Measurements from ENCODE around the gene PRSS57.
A peak's percentile ranks its signal among the peaks of the same experiment; 100 is the strongest.
"Not testable (repeated sequence)": the region's sequence is repeated elsewhere in the genome, so short reads cannot be mapped to it uniquely, and the experiment has no call there.

PRSS57 gene

DNA sequence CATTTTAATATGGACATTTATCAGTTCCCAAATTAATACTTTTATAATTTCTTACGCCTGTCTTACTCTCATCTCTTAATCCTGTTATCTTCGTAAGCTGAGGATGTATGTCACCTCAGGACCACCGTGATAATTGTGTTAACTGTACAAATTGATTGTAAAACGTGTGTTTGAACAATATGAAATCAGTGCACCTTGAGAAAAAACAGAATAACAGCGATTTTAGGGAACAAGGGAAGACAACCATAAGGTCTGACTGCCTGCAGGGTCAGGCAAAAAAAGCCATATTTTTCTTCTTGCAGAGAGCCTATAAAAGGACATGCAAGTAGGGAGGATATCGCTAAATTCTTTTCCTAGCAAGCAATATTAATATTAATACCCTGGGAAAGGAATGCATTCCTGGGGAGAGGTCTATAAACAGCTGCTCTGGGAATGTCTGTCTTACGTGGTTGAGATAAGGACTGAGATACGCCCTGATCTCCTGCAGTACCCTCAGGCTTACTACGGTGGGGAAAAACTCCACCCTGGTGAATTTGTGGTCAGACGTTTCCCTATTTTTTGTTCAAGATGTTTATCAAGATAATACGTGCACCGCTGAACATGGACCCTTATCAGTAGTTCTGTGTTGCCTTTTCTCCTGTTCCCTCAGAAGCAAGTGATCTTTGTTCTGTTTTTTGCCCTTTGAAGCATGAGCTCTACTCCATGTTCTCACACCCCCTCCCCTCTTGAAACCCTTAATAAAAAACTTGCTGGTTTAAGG is 26.4 kb downstream of the PRSS57 start:
- H3K27me3 ChIP-seq (ENCODE audit: insufficient read depth, poor library complexity, severe bottlenecking); H3K27ac ChIP-seq (replicated peaks); H3K4me3 ChIP-seq (replicated peaks; ENCODE audit: insufficient read depth, low read length): not testable (repeated sequence)
- DNase-seq (ENCODE audit: low read depth in 1 of 2, low spot score in 1 of 2), result peak in 1 of 2 experiments; percentile 54

DNA sequence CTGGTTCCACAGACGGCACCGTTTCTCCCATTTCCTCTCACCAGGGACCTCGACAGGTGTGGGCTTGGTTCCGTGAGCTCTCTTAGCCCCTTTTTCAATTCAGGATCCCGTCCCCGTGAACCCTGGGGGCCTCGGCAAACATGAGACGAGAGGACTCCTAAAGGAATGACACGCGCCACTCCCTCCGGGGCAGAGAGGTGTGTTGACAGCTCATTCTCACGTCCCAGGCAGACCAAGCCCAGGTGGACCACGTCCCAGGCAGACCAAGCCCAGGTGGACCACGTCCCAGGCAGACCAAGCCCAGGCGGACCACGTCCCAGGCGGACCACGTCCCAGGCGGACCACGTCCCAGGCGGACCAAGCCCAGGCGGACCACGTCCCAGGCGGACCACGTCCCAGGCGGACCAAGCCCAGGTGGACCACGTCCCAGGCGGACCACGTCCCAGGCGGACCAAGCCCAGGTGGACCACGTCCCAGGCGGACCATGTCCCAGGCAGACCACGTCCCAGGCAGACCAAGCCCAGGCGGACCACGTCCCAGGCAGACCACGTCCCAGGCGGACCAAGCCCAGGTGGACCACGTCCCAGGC is 28.2 kb downstream of the PRSS57 start:
- not testable (repeated sequence) for H3K27ac ChIP-seq (replicated peaks); DNase-seq (ENCODE audit: low read depth in 1 of 2, low spot score in 1 of 2); H3K4me3 ChIP-seq (replicated peaks; ENCODE audit: insufficient read depth, low read length); H3K27me3 ChIP-seq (ENCODE audit: insufficient read depth, poor library complexity, severe bottlenecking)

GRCh38 chr19:664913-665443 is 30.3 kb downstream of the PRSS57 start:
- H3K27me3 ChIP-seq (ENCODE audit: insufficient read depth, poor library complexity, severe bottlenecking), result no peaks in the 10 kb centered on the region
- DNase-seq (ENCODE audit: low read depth in 1 of 2, low spot score in 1 of 2), result peak; percentile 51 to 86
- no peak for TF ChIP-seq POLR2AphosphoS5 (IDR thresholded peaks at IDR 0.05; ENCODE audit: low read depth)
- TF ChIP-seq, protein P1, sequence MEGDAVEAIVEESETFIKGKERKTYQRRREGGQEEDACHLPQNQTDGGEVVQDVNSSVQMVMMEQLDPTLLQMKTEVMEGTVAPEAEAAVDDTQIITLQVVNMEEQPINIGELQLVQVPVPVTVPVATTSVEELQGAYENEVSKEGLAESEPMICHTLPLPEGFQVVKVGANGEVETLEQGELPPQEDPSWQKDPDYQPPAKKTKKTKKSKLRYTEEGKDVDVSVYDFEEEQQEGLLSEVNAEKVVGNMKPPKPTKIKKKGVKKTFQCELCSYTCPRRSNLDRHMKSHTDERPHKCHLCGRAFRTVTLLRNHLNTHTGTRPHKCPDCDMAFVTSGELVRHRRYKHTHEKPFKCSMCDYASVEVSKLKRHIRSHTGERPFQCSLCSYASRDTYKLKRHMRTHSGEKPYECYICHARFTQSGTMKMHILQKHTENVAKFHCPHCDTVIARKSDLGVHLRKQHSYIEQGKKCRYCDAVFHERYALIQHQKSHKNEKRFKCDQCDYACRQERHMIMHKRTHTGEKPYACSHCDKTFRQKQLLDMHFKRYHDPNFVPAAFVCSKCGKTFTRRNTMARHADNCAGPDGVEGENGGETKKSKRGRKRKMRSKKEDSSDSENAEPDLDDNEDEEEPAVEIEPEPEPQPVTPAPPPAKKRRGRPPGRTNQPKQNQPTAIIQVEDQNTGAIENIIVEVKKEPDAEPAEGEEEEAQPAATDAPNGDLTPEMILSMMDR (IDR thresholded peaks at IDR 0.05; ENCODE audit: insufficient read depth, low read length), result peak; percentile 83
- no peak overlapping the region for H3K4me3 ChIP-seq (replicated peaks; ENCODE audit: insufficient read depth, low read length)
- H3K27ac ChIP-seq (replicated peaks), result peak overlapping the region; percentile 35; the same call in 1 of the 2 replicates

DNA sequence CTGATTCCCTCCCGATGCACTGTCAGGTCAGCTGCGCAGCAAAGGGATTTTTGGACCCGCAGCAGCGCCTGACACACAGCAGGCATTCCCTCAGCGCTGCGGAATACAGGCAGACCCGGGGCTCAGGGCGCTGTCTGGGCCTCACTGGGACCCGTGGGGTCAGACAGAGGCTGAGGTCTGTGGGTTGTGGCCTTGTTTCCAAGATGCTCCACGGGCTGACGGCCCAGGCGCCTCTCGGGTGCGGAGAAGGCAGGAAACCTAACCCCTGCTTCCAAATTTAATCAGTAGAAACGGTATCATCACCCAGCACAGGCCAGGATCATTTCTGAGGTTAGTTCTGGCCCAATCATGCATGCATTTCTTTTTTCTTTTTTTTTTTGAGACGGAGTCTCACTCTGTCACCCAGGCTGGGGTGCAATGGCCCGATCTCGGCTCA is 31.6 kb downstream of the PRSS57 start:
- Histone ChIP-seq H3K4me3 (replicated peaks; ENCODE audit: insufficient read depth, low read length) (peak overlapping the region; percentile 39), H3K27ac (replicated peaks) (peak overlapping the region; percentile 79), H3K27me3 (ENCODE audit: insufficient read depth, poor library complexity, severe bottlenecking) (no peaks in the 10 kb centered on the region)
- DNase-seq (ENCODE audit: low read depth in 1 of 2, low spot score in 1 of 2), result no peak
- TF ChIP-seq GABPA (IDR thresholded peaks at IDR 0.05; ENCODE audit: low read depth) (no peak), POLR2AphosphoS5 (IDR thresholded peaks at IDR 0.05; ENCODE audit: low read depth) (no peak), SPI1 (IDR thresholded peaks at IDR 0.05; ENCODE audit: borderline replicate concordance, low read depth) (no peak), REST (IDR thresholded peaks at IDR 0.05; ENCODE audit: insufficient replicate concordance, low read depth) (no peak)
- TF ChIP-seq, protein P1 (IDR thresholded peaks at IDR 0.05; ENCODE audit: insufficient read depth, low read length), result no peak

DNA sequence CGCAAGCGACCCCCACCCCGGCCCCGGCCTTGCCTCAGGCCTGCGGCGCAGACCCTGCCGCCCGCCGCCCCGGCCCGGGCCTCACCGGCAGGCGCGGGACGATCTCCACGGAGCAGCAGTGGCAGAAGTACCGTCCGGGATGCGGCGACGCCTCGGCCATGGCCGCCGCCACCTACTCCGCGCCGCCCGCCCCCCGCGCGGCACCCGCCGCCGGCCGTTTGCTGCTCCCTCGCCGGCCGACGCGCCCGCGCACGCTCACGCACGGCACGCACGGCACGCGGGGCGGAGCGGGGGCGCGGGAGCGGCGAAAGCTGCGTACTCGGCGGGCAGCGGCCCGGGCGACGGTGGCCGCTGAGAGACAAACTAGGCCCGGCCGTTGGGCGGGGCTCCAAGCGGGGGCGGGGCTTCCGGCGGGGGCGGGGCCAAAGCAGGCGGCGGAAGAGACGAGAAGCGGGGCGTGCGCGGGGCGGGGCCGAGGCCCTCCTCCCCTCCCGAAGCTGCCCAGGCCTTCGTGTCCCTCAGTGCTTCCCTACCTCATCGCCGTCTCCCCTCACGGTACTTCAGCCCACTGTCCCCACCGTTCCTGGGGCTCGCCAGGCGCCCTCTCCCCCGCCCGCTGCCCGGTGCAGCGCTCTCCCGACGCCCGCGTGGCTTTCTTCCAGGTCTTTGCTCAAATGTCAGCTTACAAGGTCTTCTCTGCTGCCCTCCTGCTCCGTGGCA is 32.1 kb downstream of the PRSS57 start, which contains the start of gene RNF126:
Gene RNF126 (minus strand): TSS at position 253 of the 720 bp plus-strand sequence. CDS start 93 bp downstream, at position 160.
- peak; percentile 85 to 87 for DNase-seq (ENCODE audit: low read depth in 1 of 2, low spot score in 1 of 2)
- TF ChIP-seq POLR2AphosphoS5 (IDR thresholded peaks at IDR 0.05; ENCODE audit: low read depth) (peak; percentile 51; the same call in 1 of the 2 replicates), GABPA (IDR thresholded peaks at IDR 0.05; ENCODE audit: low read depth) (no peak)
- no peaks in the 10 kb centered on the region for H3K27me3 ChIP-seq (ENCODE audit: insufficient read depth, poor library complexity, severe bottlenecking)
- peak within 1 kb of the TSS; percentile 93 for H3K27ac ChIP-seq (replicated peaks)
- H3K4me3 ChIP-seq (replicated peaks; ENCODE audit: insufficient read depth, low read length), result peak within 1 kb of the TSS; percentile 95
